ENCODE data around the gene PSMD9. TPM values are rescaled to one million over a fixed set of nuclear protein-coding genes. Genes with fewer than 3 reads are reported as not detected.
A peak's percentile ranks its signal among the peaks of the same experiment; 100 is the strongest.

The PSMD9 gene
- total RNA-seq, 2 donors from 2014 or later: 46.1 to 68.3 TPM

- H3K9ac ChIP-seq (ENCODE audit: low read depth in 2 of 2, low read length in 2 of 2): peak within 1 kb of the TSS; percentile 47 to 68
- peak; percentile 59 for TF ChIP-seq CTCF (IDR thresholded peaks at IDR 0.05)
- intact Hi-C loops (cut with DNase I): no loop called here
- no peaks in the 10 kb centered on the region for H3K36me3 ChIP-seq
- no peaks in the 10 kb centered on the region for H3K27me3 ChIP-seq
- H3K9me3 ChIP-seq: no peaks in the 10 kb centered on the region
- peak; percentile 98 for DNase-seq
- H3K4me3 ChIP-seq: peak within 1 kb of the TSS; percentile 39
- H3K27ac ChIP-seq: no peak within 1 kb of the TSS
- H3K4me1 ChIP-seq: no peaks in the 10 kb centered on the region
Measured at GRCh38 chr12:121917950-121918678, 29.5 kb downstream of the PSMD9 start, which contains the start of gene CFAP251. TSS of gene CFAP251 (plus strand) at chr12:121918592. CDS start at chr12:121921306, 2,714 bp downstream.

GRCh38 chr12:121918679-121919038 is 30.1 kb downstream of the PSMD9 start:
- no peak for TF ChIP-seq CTCF (IDR thresholded peaks at IDR 0.05)
- H3K27me3 ChIP-seq: no peaks in the 10 kb centered on the region
- no peak overlapping the region for H3K27ac ChIP-seq
- peak overlapping the region; percentile 39 for H3K4me3 ChIP-seq
- no peak for DNase-seq
- no peaks in the 10 kb centered on the region for H3K4me1 ChIP-seq
- intact Hi-C loops (cut with DNase I): no loop called here
- peak overlapping the region in 1 of 2 donors; percentile 68 for H3K9ac ChIP-seq (ENCODE audit: low read depth in 2 of 2, low read length in 2 of 2)
- H3K9me3 ChIP-seq: no peaks in the 10 kb centered on the region
- H3K36me3 ChIP-seq: no peaks in the 10 kb centered on the region

GRCh38 chr12:121921066-121921465 is 32.5 kb downstream of the PSMD9 start:
- Histone ChIP-seq H3K4me3 (no peak overlapping the region), H3K4me1 (no peaks in the 10 kb centered on the region), H3K27me3 (no peaks in the 10 kb centered on the region), H3K27ac (no peak overlapping the region), H3K36me3 (no peaks in the 10 kb centered on the region), H3K9ac (ENCODE audit: low read depth in 2 of 2, low read length in 2 of 2) (no peak overlapping the region), H3K9me3 (no peaks in the 10 kb centered on the region)
- intact Hi-C loops (cut with DNase I): loop anchor here (10.0 kb wide), 1 partner anchor 104 kb away; the partner anchor contains the start of gene BCL7A
- no peak for DNase-seq
- no peak for TF ChIP-seq CTCF (IDR thresholded peaks at IDR 0.05)

GRCh38 chr12:121925358-121925695 is 36.7 kb downstream of the PSMD9 start:
- H3K27ac ChIP-seq: no peak overlapping the region
- no peak overlapping the region for H3K4me3 ChIP-seq

More at GRCh38 chr12:121925358-121925695, 36.7 kb downstream of the PSMD9 start:
- Histone ChIP-seq H3K36me3 (no peaks in the 10 kb centered on the region), H3K9me3 (no peaks in the 10 kb centered on the region), H3K9ac (ENCODE audit: low read depth in 2 of 2, low read length in 2 of 2) (no peak overlapping the region), H3K4me1 (no peaks in the 10 kb centered on the region), H3K27me3 (no peaks in the 10 kb centered on the region)
- intact Hi-C loops (cut with DNase I): loop anchor here (10.0 kb wide), 1 partner anchor 99 kb away; the partner anchor contains the start of gene BCL7A
- TF ChIP-seq CTCF (IDR thresholded peaks at IDR 0.05): no peak
- no peak for DNase-seq
